HG02571 (cell line): ENCODE data around the gene SLC23A2.
"Not testable (repeated sequence)": the region's sequence is repeated elsewhere in the genome, so short reads cannot be mapped to it uniquely, and the experiment has no call there.

Experiments used
- ATAC-seq: cut with Tn5 transposase; IDR thresholded peaks from one replicate; pipeline ENCODE4 v1.9.1; 2021; ENCODE audit warnings: mild to moderate bottlenecking, moderate library complexity; ENCODE audit not compliant: unreplicated experiment

The SLC23A2 gene

DNA sequence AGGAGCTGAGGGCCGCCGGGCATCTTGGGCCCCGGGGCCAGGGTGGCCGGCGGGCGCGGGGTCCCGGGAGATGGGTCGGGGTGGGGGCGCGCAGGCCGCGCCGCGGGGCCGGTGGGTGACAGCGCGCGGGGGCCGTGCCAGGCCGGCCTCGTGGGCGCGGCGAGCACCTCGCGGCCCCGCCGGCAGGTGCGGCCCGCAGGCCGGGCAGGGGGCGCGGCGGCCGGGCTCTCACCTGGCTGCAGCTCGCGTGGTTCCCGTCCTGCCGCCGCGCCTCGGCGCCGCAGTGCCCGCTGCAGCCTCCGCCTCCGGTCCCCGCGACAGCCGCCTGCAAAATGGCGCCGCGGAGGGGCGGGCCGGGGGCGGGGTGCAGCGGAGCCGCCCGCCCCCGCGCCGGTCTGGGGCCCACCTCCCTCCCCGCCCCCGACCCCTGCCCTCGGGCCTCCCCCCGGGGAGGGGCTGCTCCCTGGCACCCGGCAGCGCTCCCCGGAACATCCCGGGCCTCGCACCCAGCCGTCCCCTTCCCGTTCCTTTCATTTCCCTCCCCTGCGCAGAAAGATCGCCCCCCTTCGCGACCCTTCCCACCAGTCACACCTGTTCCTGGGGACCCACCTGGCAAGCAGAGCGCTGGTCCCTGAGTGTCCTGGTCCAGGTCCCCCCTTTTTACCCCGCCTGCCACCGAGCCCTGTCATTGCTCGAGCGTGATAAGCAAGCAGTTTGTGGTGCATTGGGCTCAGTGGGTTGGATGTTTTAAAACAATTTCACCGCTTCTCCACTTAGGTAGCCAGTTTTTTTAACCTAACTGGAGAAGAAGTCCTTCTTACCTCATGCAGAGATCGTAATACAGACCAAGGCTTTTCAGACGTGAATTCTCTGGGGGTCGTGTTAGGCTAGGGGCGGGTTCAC is at the start of gene SLC23A2:
TSS of gene SLC23A2 (minus strand) at position 337 of the 903 bp plus-strand sequence. CDS start 68,948 bp downstream, outside the sequence.
- ATAC-seq = peak; percentile 60

GRCh38 chr20:5046656-5047339 is 45.5 kb upstream of the SLC23A2 start:
- ATAC-seq = no peak

- ATAC-seq = no peak
Observed at GRCh38 chr20:5045906-5046305, 44.6 kb upstream of the SLC23A2 start.

- no peak for ATAC-seq
Observed at GRCh38 chr20:5044075-5044620, 42.8 kb upstream of the SLC23A2 start.

- no peak for ATAC-seq
Observed at GRCh38 chr20:5041433-5041832, 40.1 kb upstream of the SLC23A2 start.

GRCh38 chr20:5040345-5040744 is 39.0 kb upstream of the SLC23A2 start:
- no peak for ATAC-seq

DNA sequence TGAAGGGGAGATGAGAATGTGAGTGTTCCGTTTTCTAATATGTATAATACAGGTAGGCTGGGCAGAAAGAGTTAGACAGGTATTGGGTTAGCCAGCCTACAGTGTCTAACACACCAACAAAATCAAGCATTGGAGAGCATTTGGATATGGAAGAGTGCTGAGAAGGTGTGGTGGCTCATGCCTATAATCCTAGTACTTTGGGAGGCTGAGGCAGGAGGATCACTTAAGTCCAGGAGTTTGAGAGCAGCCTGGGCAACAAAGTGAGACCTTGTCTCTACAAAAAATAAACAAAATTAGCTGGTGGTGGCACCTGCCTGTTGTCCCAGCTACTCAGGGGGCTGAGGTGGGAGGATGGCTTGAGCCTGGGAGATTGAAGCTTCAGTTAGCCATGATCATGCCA is 38.6 kb upstream of the SLC23A2 start:
- ATAC-seq = no peak

DNA sequence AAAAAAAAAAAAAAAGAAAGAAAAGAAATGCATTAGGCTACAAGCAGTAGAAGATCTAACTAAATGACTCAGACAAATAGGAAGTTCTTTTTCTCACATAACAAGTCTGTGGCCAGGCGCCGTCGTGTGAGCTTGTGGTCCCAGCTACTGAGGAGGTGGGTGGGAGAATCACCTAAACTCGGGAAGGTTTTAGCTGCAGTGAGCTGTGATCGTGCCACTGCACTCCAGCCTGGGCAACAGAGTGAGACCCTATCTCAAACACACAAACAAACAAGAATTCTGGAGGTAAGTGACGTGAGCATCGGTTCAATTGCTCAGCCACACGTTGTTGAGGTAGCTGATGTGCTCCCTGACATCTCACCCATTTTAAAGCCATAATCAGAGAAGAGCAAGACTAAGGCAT is 37.9 kb upstream of the SLC23A2 start:
- no peak for ATAC-seq

DNA sequence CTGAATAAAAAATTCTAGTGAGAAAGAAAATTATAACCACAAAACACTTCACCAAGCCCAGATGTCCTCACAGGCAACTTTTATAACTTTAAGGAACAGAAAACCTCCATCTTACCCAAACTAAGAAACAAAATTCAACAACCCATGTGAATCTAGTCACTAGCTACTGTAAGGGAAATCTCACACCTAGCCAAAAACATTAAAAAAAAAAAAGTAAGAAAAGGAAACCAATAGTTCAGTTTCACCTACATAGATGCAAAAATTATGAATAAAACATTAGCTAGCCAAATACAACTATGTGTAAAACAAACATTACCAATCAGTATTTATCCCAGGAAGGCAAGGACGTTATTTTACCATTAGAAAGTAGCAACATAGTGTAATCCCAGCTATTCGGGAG is 35.5 kb upstream of the SLC23A2 start:
- no peak for ATAC-seq

GRCh38 chr20:5035518-5035917 is 34.2 kb upstream of the SLC23A2 start:
- not testable (repeated sequence) for ATAC-seq

DNA sequence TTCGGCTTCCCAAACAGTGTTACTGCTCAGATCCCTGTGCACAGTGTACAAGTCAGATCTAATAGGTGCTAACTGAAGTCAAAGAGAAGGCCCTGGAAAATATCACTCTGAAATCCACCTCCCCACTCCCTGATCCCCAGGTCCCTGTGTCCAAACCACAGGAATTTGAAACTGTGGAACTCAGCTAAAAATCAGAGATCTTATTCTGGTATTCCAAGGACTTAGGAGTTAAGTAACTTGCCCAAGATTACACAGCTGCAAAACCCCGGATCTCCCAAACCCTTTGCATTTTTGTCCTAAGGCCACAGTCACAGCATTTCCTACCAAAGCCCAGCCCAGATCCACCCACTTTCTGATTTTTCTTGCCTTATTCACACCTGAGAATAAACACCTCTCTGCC is 32.3 kb upstream of the SLC23A2 start:
- ATAC-seq = no peak

DNA sequence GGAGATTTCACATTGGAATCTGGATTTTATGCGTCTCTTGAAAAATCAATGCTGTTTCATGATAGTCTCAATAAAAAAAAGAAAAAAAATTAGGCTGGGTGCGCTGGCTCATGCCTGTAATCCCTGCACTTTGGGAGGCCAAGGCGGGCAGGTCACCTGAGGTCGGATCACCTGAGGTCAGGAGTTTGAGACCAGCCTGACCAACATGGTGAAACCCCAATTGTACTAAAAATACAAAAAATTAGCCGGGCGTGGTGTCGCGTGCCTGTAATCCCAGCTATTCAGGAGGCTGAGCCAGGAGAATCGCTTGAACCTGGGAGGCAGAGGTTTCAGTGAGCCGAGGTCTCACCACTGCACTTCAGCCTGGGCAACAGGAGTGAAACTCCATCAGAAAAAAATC is 30.4 kb upstream of the SLC23A2 start:
- ATAC-seq = not testable (repeated sequence)

DNA sequence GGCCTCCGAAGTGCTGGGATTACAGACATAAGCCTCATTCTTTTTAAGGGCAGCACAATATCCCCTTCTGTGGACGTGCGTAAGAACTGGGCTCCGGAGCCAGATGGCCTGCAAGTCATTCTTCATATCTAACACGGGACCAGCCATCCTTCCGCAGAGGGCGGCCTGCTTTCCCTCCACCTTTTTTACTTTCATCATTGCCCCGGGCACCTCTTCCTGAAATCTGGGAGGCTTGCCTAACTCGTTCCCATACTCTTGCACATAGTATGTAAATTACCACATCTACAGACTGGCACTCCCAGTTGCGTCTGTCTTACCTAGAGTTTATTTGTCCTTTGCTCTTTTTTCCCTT is 29.9 kb upstream of the SLC23A2 start:
- no peak for ATAC-seq

DNA sequence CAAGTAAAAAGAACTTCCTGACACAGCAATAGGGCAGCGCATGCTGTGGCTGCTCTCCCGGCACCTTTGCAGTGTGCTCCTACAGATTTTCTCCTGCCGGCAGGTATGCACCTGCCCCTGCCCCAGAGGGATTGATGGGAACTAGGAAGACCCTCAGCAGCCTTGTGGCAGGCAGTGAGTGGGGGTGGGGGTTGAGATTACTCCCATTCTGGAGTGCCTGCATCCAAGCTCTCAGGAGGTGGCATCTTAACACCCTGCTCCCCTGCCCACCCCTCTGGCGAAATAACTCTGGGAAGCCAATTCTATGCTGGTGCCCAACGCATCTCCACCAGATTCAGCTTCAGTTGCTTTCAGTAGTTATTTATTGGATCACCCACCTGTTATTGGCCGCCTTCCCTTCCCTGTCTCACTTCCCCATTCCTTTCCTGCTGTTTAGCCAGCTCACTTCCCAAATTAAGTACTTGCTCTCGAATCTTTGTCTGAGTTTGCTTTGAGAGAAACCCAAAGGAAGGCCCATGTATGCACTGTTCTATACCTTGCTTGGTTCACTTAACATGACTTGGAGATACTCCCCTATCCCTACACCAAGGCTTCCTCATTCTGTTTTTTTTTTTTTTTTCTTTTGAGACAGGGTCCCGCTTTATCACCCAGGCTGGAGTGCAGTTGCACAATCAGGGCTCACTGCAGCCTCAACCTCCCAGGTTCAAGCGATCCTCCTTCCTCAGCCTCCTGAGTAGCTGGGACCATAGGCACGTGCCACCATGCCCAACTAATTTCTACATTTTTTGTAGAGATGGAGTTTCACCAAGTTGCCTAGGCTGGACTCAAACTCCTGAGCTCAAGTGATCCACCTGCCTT is 29.3 kb upstream of the SLC23A2 start:
- no peak for ATAC-seq

GRCh38 chr20:5028258-5029059 is 27.1 kb upstream of the SLC23A2 start:
- not testable (repeated sequence) for ATAC-seq

DNA sequence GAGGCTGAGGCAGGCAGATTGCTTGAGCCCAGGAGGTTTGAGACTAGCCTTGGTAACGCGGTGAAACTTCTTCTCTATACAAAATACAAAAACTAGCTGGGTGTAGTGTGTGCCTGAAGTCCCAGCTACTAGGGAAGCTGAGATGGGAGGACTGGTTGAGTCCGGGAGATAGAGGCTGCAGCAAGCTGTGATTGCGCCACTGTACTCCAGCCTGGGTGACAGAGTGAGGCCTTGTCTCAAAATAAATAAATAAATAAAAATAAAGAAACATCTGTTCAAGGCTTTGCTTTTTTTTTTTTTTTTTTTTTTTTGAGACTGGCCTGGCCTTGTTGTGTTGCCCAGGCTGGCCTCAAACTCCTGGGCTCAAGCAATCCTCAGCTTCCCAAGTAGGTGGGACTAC is 23.7 kb upstream of the SLC23A2 start:
- no peak for ATAC-seq

- no peak for ATAC-seq
Observed at GRCh38 chr20:5024103-5024502, 22.8 kb upstream of the SLC23A2 start.

DNA sequence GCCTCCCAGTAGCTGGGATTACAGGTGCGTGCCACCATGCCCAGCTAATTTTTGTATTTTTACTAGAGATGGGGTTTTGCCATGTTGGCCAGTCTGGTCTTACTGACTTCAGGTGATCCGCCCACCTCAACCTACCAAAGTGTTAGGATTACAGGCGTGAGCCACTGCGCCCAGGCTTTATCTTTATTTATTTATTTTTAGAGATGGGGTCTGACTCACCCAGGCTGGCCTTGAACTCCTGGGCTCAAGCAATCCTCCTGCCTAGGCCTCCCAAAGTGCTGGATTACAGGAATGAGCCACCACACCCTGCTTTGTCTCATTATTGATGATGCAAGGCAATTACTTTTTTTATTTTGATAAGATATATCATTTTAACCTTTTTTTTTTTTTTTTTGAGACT is 21.9 kb upstream of the SLC23A2 start:
- ATAC-seq = not testable (repeated sequence)

DNA sequence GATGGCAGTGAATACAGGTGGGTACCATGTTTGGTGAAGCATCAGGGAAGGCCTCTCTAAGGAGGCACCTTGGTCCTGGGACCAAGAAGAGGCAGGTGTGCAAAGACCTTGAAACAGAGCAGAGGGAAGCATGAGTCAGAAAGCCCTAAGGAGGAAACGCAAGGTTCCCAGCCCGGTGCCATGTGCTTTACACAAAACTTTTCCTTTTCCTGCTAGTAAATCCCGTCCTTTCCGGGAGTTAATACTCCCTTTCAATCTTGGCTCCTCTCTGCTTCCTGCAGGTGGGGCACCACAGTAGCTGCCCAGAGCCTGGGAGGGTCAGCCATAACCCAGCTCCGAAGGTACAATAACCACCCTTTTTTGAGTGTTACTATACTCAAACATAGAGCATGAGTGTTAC is 19.4 kb upstream of the SLC23A2 start:
- no peak for ATAC-seq
